Heart left ventricle (tissue), 16 donors: ENCODE results near the gene PRM3. TPM values are rescaled to one million over a fixed set of nuclear protein-coding genes. Genes with fewer than 3 reads are reported as not detected.

Experiments
- ATAC-seq, 4 donors: fragments of 200-7000 bp; cut with Tn5 transposase; one replicate each; pipeline ENCODE4 v1.9.1; 2020 to 2022; ENCODE audit warnings: moderate library complexity in 4 of 4, mild to moderate bottlenecking in 3 of 4, moderate number of reproducible peaks in 1 of 4
- DNase-seq, 5 donors: peaks; one replicate each; pipeline ENCODE4 v3.0.0-alpha.2; 2020
- H3K27ac ChIP-seq, 12 donors: fragments of 200-600 bp; sonication (generic) in 4 of 12; one replicate each; pipeline versions ENCODE4 v1.5.0 to v1.8.0; 2016 to 2022; ENCODE audit warnings: mild to moderate bottlenecking in 2 of 12
- H3K27me3 ChIP-seq, 9 donors: fragments of 200-600 bp; sonication (generic) in 2 of 9; one replicate each; pipeline versions ENCODE4 v1.5.1 to v1.8.0; 2016 to 2022; ENCODE audit warnings: mild to moderate bottlenecking in 3 of 9
- H3K36me3 ChIP-seq, 9 donors: fragments of 200-600 bp; sonication (generic) in 2 of 9; one replicate each; pipeline versions ENCODE4 v1.5.0 to v1.8.0; 2018 to 2022; ENCODE audit warnings: mild to moderate bottlenecking in 2 of 9
- H3K4me1 ChIP-seq, 12 donors: fragments of 200-600 bp; sonication (generic) in 4 of 12; one replicate each; pipeline versions ENCODE4 v1.5.0 to v1.8.0; 2016 to 2022; ENCODE audit warnings: mild to moderate bottlenecking in 3 of 12
- H3K4me3 ChIP-seq, 12 donors: fragments of 200-600 bp; sonication (generic) in 4 of 12; one replicate each; pipeline versions ENCODE4 v1.5.0 to v1.8.0; 2017 to 2022; ENCODE audit warnings: mild to moderate bottlenecking in 9 of 12, moderate library complexity in 4 of 12
- H3K9me3 ChIP-seq, 12 donors: fragments of 200-600 bp; sonication (generic) in 4 of 12; one replicate each; pipeline versions ENCODE4 v1.5.0 to v1.8.0; 2016 to 2022; ENCODE audit warnings: mild to moderate bottlenecking in 1 of 12
- POLR2A ChIP-seq, 2 donors: fragments of 450-650 bp; IDR thresholded peaks; one replicate each; pipeline ENCODE4 v1.6.1; 2017; ENCODE audit warnings: antibody characterized with exemption in 2 of 2, mild to moderate bottlenecking in 2 of 2, moderate library complexity in 2 of 2
- WGBS, 4 donors: extraction: QIAGEN DNeasy Blood & Tissue Kit in 2 of 4; methylation state at CpG; one replicate each; pipeline versions ENCODE4 v1.1.5 to v1.1.7; 2013 to 2018; 5-methylcytosine and 5-hydroxymethylcytosine counted together
- intact Hi-C, 10 donors: fragments of 100-400 bp; cut with DNase I; formaldehyde crosslinking; loops; one replicate each; pipeline versions ENCODE4 v1.11.1 to v1.14.2; 2022
- polyA plus RNA-seq, 2 donors: library from polyadenylated mRNA; stranded (reverse); fragments of 200-250 nt; gene quantifications; one replicate each; pipeline ENCODE4 v1.2.3, GENCODE V29; 2013
- total RNA-seq, 9 donors: library from RNA; depleted of rRNA in 2 of 9; stranded (reverse); fragments of >200 nt in 2 of 9; fragmentation: NEBNext Ultra II Directional in 3 of 9; extraction: Animal tissue kit (Norgen Biotek cat#: 25700) in 3 of 9; gene quantifications; one replicate each; pipeline versions ENCODE4 v1.1.0 to v1.2.4, GENCODE V29; 2016 to 2023
- TF ChIP-seq, protein P1 (sequence below), 12 donors: fragments of 200-600 bp; sonication (generic) in 4 of 12; IDR thresholded peaks; one replicate each; pipeline versions ENCODE4 v1.5.0 to v1.8.0; 2018 to 2022; ENCODE audit warnings: antibody characterized with exemption in 12 of 12, mild to moderate bottlenecking in 5 of 12
- donor health status: ischemic (EF 13 %, LVEDD 7.1; RV severe dilation, severe dysfunction).
- donor health status: healthy with polysubstance abuse.
- donor health status: DM: no; HTN: yes; CAD: no.
- donor health status: DM: no; HTN: no; CAD: no.
- donor health status: ischemic (EF 25% LVEDD 6.9; RV normal size, moderate dysfunction).
- donor health status: ischemic (EF 25% LVEDD 5.7; RV mildly dilated, moderate dysfunction).
- donor health status: healthy.
- donor health status: DM: yes; HTN: yes; CAD: no.
- donor health status: ischemic (EF 35%, LVEDD 5.7; RV mildly dilated, moderate dysfunction).
- donor health status: nonischemic (EF 11% LVEDD 7.7; RV severe dilation, severe dysfunction).
- donor health status: DM: yes; HTN: yes; CAD: no.
- donor health status: PGD.
- donor health status: ischemic (EF 29% LVEDD 5.4; RV normal size, mild dysfunction).
- donor health status: nonischemic (EF 23%, LVEDD 6.1; RV moderate dilation, normal function).

The PRM3 gene
- total and polyA plus RNA-seq, 11 donors: not detected

GRCh38 chr16:11242658-11243057 is 30.8 kb downstream of the PRM3 start:
- TF ChIP-seq POLR2A (IDR thresholded peaks at IDR 0.05): no peak
- TF ChIP-seq, protein P1, sequence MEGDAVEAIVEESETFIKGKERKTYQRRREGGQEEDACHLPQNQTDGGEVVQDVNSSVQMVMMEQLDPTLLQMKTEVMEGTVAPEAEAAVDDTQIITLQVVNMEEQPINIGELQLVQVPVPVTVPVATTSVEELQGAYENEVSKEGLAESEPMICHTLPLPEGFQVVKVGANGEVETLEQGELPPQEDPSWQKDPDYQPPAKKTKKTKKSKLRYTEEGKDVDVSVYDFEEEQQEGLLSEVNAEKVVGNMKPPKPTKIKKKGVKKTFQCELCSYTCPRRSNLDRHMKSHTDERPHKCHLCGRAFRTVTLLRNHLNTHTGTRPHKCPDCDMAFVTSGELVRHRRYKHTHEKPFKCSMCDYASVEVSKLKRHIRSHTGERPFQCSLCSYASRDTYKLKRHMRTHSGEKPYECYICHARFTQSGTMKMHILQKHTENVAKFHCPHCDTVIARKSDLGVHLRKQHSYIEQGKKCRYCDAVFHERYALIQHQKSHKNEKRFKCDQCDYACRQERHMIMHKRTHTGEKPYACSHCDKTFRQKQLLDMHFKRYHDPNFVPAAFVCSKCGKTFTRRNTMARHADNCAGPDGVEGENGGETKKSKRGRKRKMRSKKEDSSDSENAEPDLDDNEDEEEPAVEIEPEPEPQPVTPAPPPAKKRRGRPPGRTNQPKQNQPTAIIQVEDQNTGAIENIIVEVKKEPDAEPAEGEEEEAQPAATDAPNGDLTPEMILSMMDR (IDR thresholded peaks at IDR 0.05): no peak
- WGBS, 4 donors: 76 to 81% (median 78%) methylated on average over 12 of the region's 12 CpGs
- Histone ChIP-seq H3K27me3 (no peaks in the 10 kb centered on the region), H3K4me1 (peaks cover 0 to 29% (median 0%) of the 10 kb centered on the region in 12 donors), H3K36me3 (no peaks in the 10 kb centered on the region), H3K9me3 (no peaks in the 10 kb centered on the region), H3K27ac (no peak overlapping the region), H3K4me3 (no peak overlapping the region)
- DNase-seq (no peak), ATAC-seq (no peak)
- intact Hi-C loops: loop anchor here in 1 of 10 donors (10.0 kb wide), 1 partner anchor 78 kb away; no protein-coding TSS in a partner anchor

GRCh38 chr16:11241480-11242204 is 31.8 kb downstream of the PRM3 start:
- Histone ChIP-seq H3K9me3 (no peaks in the 10 kb centered on the region), H3K27me3 (no peaks in the 10 kb centered on the region), H3K4me1 (peaks cover 0 to 29% (median 0%) of the 10 kb centered on the region in 12 donors), H3K36me3 (no peaks in the 10 kb centered on the region), H3K27ac (peak overlapping the region in 6 of 12 donors; percentile 75 to 85 (median 76)), H3K4me3 (no peak overlapping the region)
- DNase-seq (no peak), ATAC-seq (no peak)
- TF ChIP-seq POLR2A (IDR thresholded peaks at IDR 0.05): no peak
- TF ChIP-seq, protein P1 (IDR thresholded peaks at IDR 0.05): no peak
- intact Hi-C loops: loop anchor here in 1 of 10 donors (10.0 kb wide), 1 partner anchor 77 kb away; no protein-coding TSS in a partner anchor
- WGBS, 4 donors: 91 to 92% (median 91%) methylated on average over 5 of the region's 5 CpGs

DNA sequence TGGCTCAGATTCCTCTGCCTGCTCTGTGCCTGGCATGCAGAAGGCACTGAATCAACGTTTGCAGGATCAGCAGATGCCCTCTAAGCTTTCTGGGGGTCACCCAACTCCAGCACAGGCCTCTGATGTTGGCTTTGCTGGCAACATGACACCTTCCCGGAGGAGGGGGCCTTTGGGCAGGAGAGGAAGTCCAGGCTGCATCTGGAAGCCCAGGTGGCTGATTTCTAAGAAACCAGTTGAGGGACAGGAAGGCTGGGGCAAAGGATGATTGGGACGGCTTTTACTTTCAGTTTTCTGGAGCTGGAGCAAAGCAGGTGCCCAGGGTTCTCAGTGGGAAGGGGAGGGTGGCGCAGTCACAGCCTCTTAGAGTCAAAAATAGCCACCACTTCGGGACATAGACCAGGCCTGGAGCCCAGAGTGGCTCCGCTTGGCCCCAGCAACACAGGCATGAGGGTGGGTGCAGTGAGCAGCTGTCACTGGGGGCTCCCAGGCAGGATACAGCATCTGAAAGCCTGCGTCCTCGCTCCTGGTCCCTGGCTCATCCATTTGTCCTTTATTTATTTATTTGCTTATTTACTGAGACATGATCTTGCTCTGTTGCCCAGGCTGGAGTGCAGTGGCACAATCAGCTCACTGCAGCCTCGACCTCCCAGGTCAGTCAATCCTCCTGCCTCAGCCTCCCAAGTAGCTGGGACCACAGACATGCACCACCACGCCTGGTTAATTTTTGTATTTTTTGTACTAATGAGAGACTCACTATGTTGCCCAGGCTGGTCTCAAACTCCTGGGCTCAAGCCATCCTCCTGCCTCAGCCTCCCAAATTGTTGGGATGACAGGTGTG is 32.6 kb downstream of the PRM3 start:
- peak; percentile 93 to 96 (median 96) for ATAC-seq
- WGBS, 4 donors: 46 to 78% (median 52%) methylated on average over 8 to 10 of the region's 10 CpGs
- intact Hi-C loops: loop anchor here in 1 of 10 donors (10.0 kb wide), 1 partner anchor 76 kb away; no protein-coding TSS in a partner anchor
- peak overlapping the region in 3 of 12 donors; percentile 14 to 15 (median 15) for H3K4me3 ChIP-seq
- no peaks in the 10 kb centered on the region for H3K36me3 ChIP-seq
- H3K27ac ChIP-seq: peak overlapping the region; percentile 44 to 86 (median 76)
- H3K27me3 ChIP-seq: no peaks in the 10 kb centered on the region
- peaks cover 0 to 24% (median 0%) of the 10 kb centered on the region in 12 donors for H3K4me1 ChIP-seq
- peak; percentile 48 to 74 (median 52) for DNase-seq
- no peaks in the 10 kb centered on the region for H3K9me3 ChIP-seq
- TF ChIP-seq, protein P1 (IDR thresholded peaks at IDR 0.05): no peak
- TF ChIP-seq POLR2A (IDR thresholded peaks at IDR 0.05): no peak
